CD4-positive, alpha-beta T cell (primary cell): ENCODE measurements around the gene PRSS22. TPM values are rescaled to one million over a fixed set of nuclear protein-coding genes. Genes with fewer than 3 reads are reported as not detected.

ENCODE experiments used
- ATAC-seq: fragments of 200-7000 bp; cut with Tn5 transposase; one replicate; pipeline ENCODE4 v1.10.0; 2022; ENCODE audit warnings: mild to moderate bottlenecking; ENCODE audit not compliant: poor library complexity
- CTCF ChIA-PET: fragments of 350-600 bp; sonication (Branson Sonifier 250); formaldehyde crosslinking; loops from one replicate; lab custom pipeline; 2021; ENCODE audit warnings: antibody characterized with exemption, inconsistent platforms; lab: Charles Lee
- POLR2A ChIA-PET: fragments of 350-600 bp; sonication (Branson Sonifier 250); formaldehyde crosslinking; loops from one replicate; lab custom pipeline; 2021; ENCODE audit warnings: antibody characterized with exemption, inconsistent platforms; lab: Charles Lee
- DNase-seq, 14 experiments: peaks; one replicate each; pipeline ENCODE4 v3.0.0-alpha.2; 2013 to 2020; ENCODE audit warnings: mixed read lengths in 2 of 14
- H3K27ac ChIP-seq, 2 donors: one replicate each; pipeline versions ENCODE4 v1.5.1 to v1.7.0; 2013; ENCODE audit warnings: low read length in 2 of 2, low read depth in 1 of 2, mild to moderate bottlenecking in 1 of 2
- H3K27me3 ChIP-seq, 2 experiments: 1 replicate in 1 of 2; 2 replicates in 1 of 2; pipeline versions ENCODE4 v1.6.1 to v1.7.0; 2013; ENCODE audit warnings: low read length in 2 of 2, control low read depth in 1 of 2, mild to moderate bottlenecking in 1 of 2, moderate library complexity in 1 of 2; ENCODE audit not compliant: insufficient read depth in 2 of 2, control insufficient read depth in 1 of 2
- H3K36me3 ChIP-seq: one replicate; pipeline ENCODE4 v1.6.1; 2013; ENCODE audit warnings: low read length, control low read depth; ENCODE audit not compliant: insufficient read depth
- H3K4me1 ChIP-seq: one replicate; pipeline ENCODE4 v1.6.1; 2013; ENCODE audit warnings: low read length, control low read depth; ENCODE audit not compliant: insufficient read depth
- H3K4me3 ChIP-seq: one replicate; pipeline ENCODE4 v1.5.1; 2013; ENCODE audit warnings: mild to moderate bottlenecking, low read length, moderate library complexity
- H3K9me3 ChIP-seq, 2 experiments: 1 replicate in 1 of 2; 2 replicates in 1 of 2; pipeline versions ENCODE4 v1.6.1 to v1.7.0; 2013; ENCODE audit warnings: low read length in 2 of 2, mild to moderate bottlenecking in 2 of 2, control low read depth in 1 of 2, moderate library complexity in 1 of 2; ENCODE audit not compliant: control insufficient read depth in 1 of 2, insufficient read depth in 1 of 2
- H3K27ac Mint-ChIP-seq: one replicate; pipeline ENCODE4 v1.8.0; 2020; ENCODE audit warnings: mixed read lengths
- H3K27me3 Mint-ChIP-seq: one replicate; pipeline ENCODE4 v1.8.0; 2021; ENCODE audit warnings: mixed read lengths
- H3K36me3 Mint-ChIP-seq: one replicate; pipeline ENCODE4 v1.8.0; 2021; ENCODE audit warnings: low read depth, mixed read lengths
- H3K4me1 Mint-ChIP-seq: one replicate; pipeline ENCODE4 v1.8.0; 2021; ENCODE audit warnings: low read depth, mixed read lengths
- H3K4me3 Mint-ChIP-seq: one replicate; pipeline ENCODE4 v1.8.0; 2020; ENCODE audit warnings: mild to moderate bottlenecking, mixed read lengths
- H3K9me3 Mint-ChIP-seq: one replicate; pipeline ENCODE4 v1.8.0; 2020; ENCODE audit warnings: mixed read lengths
- CTCF ChIP-seq: fragments of 200-600 bp; IDR thresholded peaks from one replicate; pipeline ENCODE4 v1.8.0; 2022; ENCODE audit warnings: antibody characterized with exemption, mild to moderate bottlenecking
- intact Hi-C, 2 experiments: fragments of 100-400 bp; cut with DNase I in 1 of 2; cut with micrococcal nuclease in 1 of 2; formaldehyde crosslinking; loops; one replicate each; pipeline versions ENCODE4 v1.15.1 to v1.9.0; 2023 to 2025; cut with DNase I, micrococcal nuclease
- total RNA-seq, 174 experiments: library from RNA in 2 of 174; stranded (reverse) in 2 of 174; gene quantifications; one replicate each; pipeline ENCODE4 v1.2.3 and lab custom pipeline; 2021 to 2026

The PRSS22 gene
- total RNA-seq, 2 experiments from 2014 or later, result 0.93 to 1.1 TPM

DNA sequence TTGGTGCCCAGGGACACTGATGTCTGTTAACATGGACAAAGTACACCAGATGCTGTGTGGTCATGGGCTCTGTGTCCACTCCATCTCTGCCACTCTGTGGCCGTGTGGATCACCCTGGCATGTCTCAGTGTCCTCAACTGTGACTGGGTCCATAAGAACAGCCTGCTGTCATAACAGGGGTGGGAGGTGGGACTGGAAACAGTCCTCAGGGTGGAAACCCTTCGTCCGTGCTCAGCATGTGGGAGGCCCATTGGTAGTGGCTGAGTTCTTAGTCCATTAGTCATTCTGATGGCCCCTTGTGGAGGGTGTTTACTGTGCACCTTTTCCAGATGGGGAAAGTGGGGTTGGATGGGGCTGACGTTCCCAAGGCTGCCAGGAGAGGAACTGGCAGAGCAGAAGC, 37.8 kb upstream of the PRSS22 start:
- no peaks in the 10 kb centered on the region for H3K9me3 ChIP-seq
- CTCF ChIA-PET, result no interaction called here
- POLR2A ChIA-PET, result no interaction called here

DNA sequence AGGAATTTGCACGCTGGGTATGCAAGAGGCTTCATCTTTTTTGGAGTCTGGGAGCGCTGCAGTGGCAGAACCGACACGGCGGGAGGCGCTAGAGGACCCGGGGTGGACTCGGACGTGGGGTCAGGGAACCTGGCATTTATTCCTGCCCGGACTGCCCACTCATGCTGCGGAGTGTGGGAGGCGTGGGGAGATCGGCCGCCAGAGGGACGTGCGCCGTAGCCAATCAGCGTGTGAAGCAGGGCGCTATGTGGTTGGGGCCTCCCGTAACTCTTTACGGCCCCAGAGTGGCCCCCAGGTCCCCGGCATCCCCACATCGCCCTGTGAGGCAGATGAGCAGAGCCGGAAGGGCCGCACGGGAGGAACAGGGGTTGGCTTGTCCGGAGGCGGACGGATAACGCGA, 36.3 kb upstream of the PRSS22 start:
- intact Hi-C loops, result no loop called here

More for the DNA sequence above, 37.8 kb upstream of the PRSS22 start:
- intact Hi-C loops, result no loop called here
- Histone ChIP-seq H3K27ac (no peak overlapping the region), H3K4me3 (no peak overlapping the region), H3K4me1 (no peaks in the 10 kb centered on the region), H3K36me3 (peaks cover 17% of the 10 kb centered on the region), H3K27me3 (no peaks in the 10 kb centered on the region)
- no peak for TF ChIP-seq CTCF
- no peaks in the 10 kb centered on the region for H3K4me1 Mint-ChIP-seq
- ATAC-seq, result no peak
- no peak overlapping the region for H3K27ac Mint-ChIP-seq
- DNase-seq, result no peak
- H3K4me3 Mint-ChIP-seq, result no peak overlapping the region
- H3K27me3 Mint-ChIP-seq, result no peaks in the 10 kb centered on the region
- peaks cover 4% of the 10 kb centered on the region for H3K36me3 Mint-ChIP-seq
- H3K9me3 Mint-ChIP-seq, result no peaks in the 10 kb centered on the region

GRCh38 chr16:2884041-2884451, 26.1 kb upstream of the PRSS22 start:
- POLR2A ChIA-PET, result interaction anchor here (1.8 to 3.8 kb wide), 5 partner anchors 16 to 131 kb away, joined by 9 to 60 read pairs (median 27); partner anchors contain the start of genes ELOB, FLYWCH1 and SRRM2
- no peak for DNase-seq
- no peak for TF ChIP-seq CTCF
- intact Hi-C loops, result loop anchor here in 1 of 2 experiments (5.0 kb wide), 1 partner anchor 33 kb away; no protein-coding TSS in a partner anchor
- no peaks in the 10 kb centered on the region for H3K27me3 Mint-ChIP-seq
- H3K9me3 ChIP-seq, result peaks cover 0 to 4% of the 10 kb centered on the region in 2 experiments
- H3K36me3 ChIP-seq, result no peaks in the 10 kb centered on the region
- H3K9me3 Mint-ChIP-seq, result no peaks in the 10 kb centered on the region
- peak overlapping the region; percentile 81 for H3K4me3 Mint-ChIP-seq
- H3K27ac Mint-ChIP-seq, result peak overlapping the region; percentile 99
- peaks cover 16% of the 10 kb centered on the region for H3K4me1 ChIP-seq
- no peak overlapping the region for H3K27ac ChIP-seq
- H3K27me3 ChIP-seq, result no peaks in the 10 kb centered on the region
- H3K4me1 Mint-ChIP-seq, result peaks cover 13% of the 10 kb centered on the region
- peak overlapping the region; percentile 75 for H3K4me3 ChIP-seq
- H3K36me3 Mint-ChIP-seq, result peaks cover 4% of the 10 kb centered on the region
- CTCF ChIA-PET, result interaction anchor here (0.8 to 2.9 kb wide), 3 partner anchors 9 to 22 kb away, joined by 3 to 19 read pairs (median 6); no protein-coding TSS in a partner anchor
- no peak for ATAC-seq

More for the DNA sequence above, 36.3 kb upstream of the PRSS22 start:
- no peaks in the 10 kb centered on the region for H3K4me1 ChIP-seq
- Mint-ChIP-seq H3K4me1 (no peaks in the 10 kb centered on the region), H3K27ac (no peak overlapping the region), H3K36me3 (peaks cover 4% of the 10 kb centered on the region), H3K27me3 (no peaks in the 10 kb centered on the region), H3K4me3 (no peak overlapping the region), H3K9me3 (no peaks in the 10 kb centered on the region)
- no peak for TF ChIP-seq CTCF
- no peak for ATAC-seq
- peaks cover 15% of the 10 kb centered on the region for H3K36me3 ChIP-seq
- DNase-seq, result no peak
- H3K27ac ChIP-seq, result no peak overlapping the region
- no peaks in the 10 kb centered on the region for H3K9me3 ChIP-seq
- H3K27me3 ChIP-seq, result no peaks in the 10 kb centered on the region
- ChIA-PET CTCF (no interaction called here), POLR2A (no interaction called here)
- H3K4me3 ChIP-seq, result no peak overlapping the region
